Mesendoderm (in vitro differentiated cells): Measurements from ENCODE around the gene ERG.
A peak's percentile ranks its signal among the peaks of the same experiment; 100 is the strongest.

Source experiments
- DNase-seq: peaks from one replicate; pipeline ENCODE4 v3.0.0; 2013
- H2AK5ac ChIP-seq: 2 replicates; pipeline ENCODE4 v1.6.1; 2013; ENCODE audit warnings: low read length, inconsistent platforms
- H2BK120ac ChIP-seq: 2 replicates; pipeline ENCODE4 v1.6.1; 2013; ENCODE audit warnings: low read depth, mild to moderate bottlenecking, low read length, moderate library complexity, mixed read lengths
- H2BK15ac ChIP-seq: replicated peaks from 2 replicates; pipeline ENCODE4 v1.6.1; 2013; ENCODE audit warnings: low read depth, mild to moderate bottlenecking, moderate library complexity
- H2BK5ac ChIP-seq: 2 replicates; pipeline ENCODE4 v1.6.1; 2013; ENCODE audit warnings: low read length, inconsistent platforms
- H3K18ac ChIP-seq: 2 replicates; pipeline ENCODE4 v1.6.1; 2013; ENCODE audit warnings: mild to moderate bottlenecking, low read length, mixed read lengths
- H3K23ac ChIP-seq: one replicate; pipeline ENCODE4 v1.6.1; 2013; ENCODE audit warnings: low read length
- H3K27ac ChIP-seq: 2 replicates; pipeline ENCODE4 v1.5.1; 2013; ENCODE audit warnings: low read depth, mild to moderate bottlenecking, inconsistent platforms, low read length, moderate library complexity
- H3K27me3 ChIP-seq: 2 replicates; pipeline ENCODE4 v1.6.1; 2013; ENCODE audit warnings: low read length, control low read depth, mild to moderate bottlenecking, inconsistent platforms; ENCODE audit not compliant: insufficient read depth, poor library complexity
- H3K36me3 ChIP-seq: 2 replicates; pipeline ENCODE4 v1.6.1; 2013; ENCODE audit warnings: low read length, inconsistent platforms; ENCODE audit not compliant: control insufficient read depth, insufficient read depth
- H3K4ac ChIP-seq: one replicate; pipeline ENCODE4 v1.6.1; 2013; ENCODE audit warnings: low read depth, mild to moderate bottlenecking, low read length, moderate library complexity
- H3K4me1 ChIP-seq: 2 replicates; pipeline ENCODE4 v1.6.1; 2013; ENCODE audit warnings: low read depth, low read length, inconsistent platforms; ENCODE audit not compliant: control insufficient read depth
- H3K4me2 ChIP-seq: 2 replicates; pipeline ENCODE4 v1.6.1; 2013; ENCODE audit warnings: low read length
- H3K4me3 ChIP-seq: 2 replicates; pipeline ENCODE4 v1.5.1; 2013; ENCODE audit warnings: mild to moderate bottlenecking, low read length
- H3K56ac ChIP-seq: one replicate; pipeline ENCODE4 v1.6.1; 2013; ENCODE audit warnings: low read length
- H3K79me1 ChIP-seq: 2 replicates; pipeline ENCODE4 v1.6.1; 2013; ENCODE audit warnings: low read length, inconsistent platforms
- H3K79me2 ChIP-seq: 2 replicates; pipeline ENCODE4 v1.6.1; 2013; ENCODE audit warnings: mild to moderate bottlenecking, low read length; ENCODE audit not compliant: control insufficient read depth, insufficient read depth
- H3K9ac ChIP-seq: 2 replicates; pipeline ENCODE4 v1.6.1; 2013; ENCODE audit warnings: low read length, inconsistent platforms
- H4K5ac ChIP-seq: one replicate; pipeline ENCODE4 v1.6.1; 2013; ENCODE audit warnings: low read length
- H4K8ac ChIP-seq: one replicate; pipeline ENCODE4 v1.6.1; 2013; ENCODE audit warnings: low read depth, mild to moderate bottlenecking, control low read depth, low read length, moderate library complexity
- WGBS: extraction: QIAGEN DNeasy Blood & Tissue Kit; methylation state at CpG from one replicate; pipeline ENCODE4 v1.1.7; 2013; ENCODE audit warnings: low lambda C conversion rate, missing lambda C conversion rate; ENCODE audit not compliant: insufficient coverage; ENCODE audit errors: extremely low coverage; 5-methylcytosine and 5-hydroxymethylcytosine counted together

ERG gene

DNA sequence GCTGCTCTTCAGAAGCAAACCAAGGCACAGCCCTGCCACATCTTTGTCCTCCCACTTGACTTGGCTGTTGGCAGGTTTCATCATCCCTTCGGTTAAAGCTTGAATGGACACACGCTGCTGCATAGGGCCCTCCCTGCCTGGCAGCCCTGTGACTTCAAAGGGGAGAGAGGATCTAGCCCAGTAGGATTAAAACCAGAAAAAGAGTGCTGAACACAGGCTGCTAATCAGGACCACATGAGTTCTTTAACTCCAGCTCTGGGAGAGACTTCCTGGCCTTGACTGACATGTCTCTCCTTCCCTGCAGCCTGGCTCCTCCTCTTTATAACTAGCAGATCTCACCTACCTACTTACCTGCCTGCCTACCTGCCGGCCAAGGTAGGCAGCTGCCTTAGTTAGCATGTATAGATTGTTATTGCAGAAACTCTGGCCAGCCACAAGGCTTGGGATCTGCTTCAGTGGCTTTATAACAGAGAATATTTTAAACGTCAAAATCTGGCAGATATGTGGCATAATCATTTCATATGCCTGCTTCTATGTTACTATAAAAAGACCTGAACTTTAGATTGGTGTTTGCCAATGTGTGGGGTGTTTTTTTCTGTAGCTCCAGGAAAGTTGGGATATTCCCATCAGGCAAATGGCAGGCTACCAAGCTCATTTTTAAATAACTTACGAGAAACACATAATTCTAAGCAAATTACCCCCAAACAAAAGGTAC lies 49.4 kb downstream of the ERG start:
- no peak overlapping the region for H3K27ac ChIP-seq
- no peak overlapping the region for H2BK15ac ChIP-seq
- H3K36me3 ChIP-seq: no peaks in the 10 kb centered on the region
- no peak overlapping the region for H2BK5ac ChIP-seq
- H3K79me1 ChIP-seq: no peaks in the 10 kb centered on the region
- H3K18ac ChIP-seq: no peak overlapping the region
- WGBS: no CpG with 5 or more reads among the region's 5 CpGs
- peak; percentile 54 for DNase-seq
- no peaks in the 10 kb centered on the region for H3K27me3 ChIP-seq
- H3K4ac ChIP-seq: no peak overlapping the region
- H4K8ac ChIP-seq: no peak overlapping the region
- H2BK120ac ChIP-seq: no peak overlapping the region
- no peak overlapping the region for H3K23ac ChIP-seq
- no peak overlapping the region for H3K56ac ChIP-seq
- no peak overlapping the region for H3K4me3 ChIP-seq
- H3K4me2 ChIP-seq: no peak overlapping the region
- H3K79me2 ChIP-seq: no peaks in the 10 kb centered on the region
- no peaks in the 10 kb centered on the region for H3K4me1 ChIP-seq
- H3K9ac ChIP-seq: no peak overlapping the region
- H4K5ac ChIP-seq: no peak overlapping the region
- H2AK5ac ChIP-seq: no peak overlapping the region

DNA sequence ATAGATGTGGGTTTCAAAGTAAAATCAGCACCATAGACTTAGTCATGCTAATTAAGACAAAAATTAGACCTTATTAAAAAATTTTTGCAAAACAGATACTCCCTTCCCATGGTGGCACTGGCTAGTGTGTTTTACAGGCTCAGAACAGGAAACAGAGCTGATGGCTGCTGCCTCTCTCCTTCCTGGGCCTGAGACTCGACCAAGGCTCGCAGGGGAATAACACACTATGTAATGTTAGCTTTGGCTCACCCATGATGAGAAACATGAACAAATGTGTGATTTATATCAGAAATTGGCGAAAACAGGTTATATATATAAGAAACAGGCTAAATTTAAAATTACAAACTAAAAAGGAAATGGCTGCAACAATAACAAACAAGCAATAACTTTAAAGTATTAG lies 50.7 kb downstream of the ERG start:
- H3K4ac ChIP-seq: no peak overlapping the region
- H3K79me1 ChIP-seq: no peaks in the 10 kb centered on the region
- no peaks in the 10 kb centered on the region for H3K4me1 ChIP-seq
- H2BK15ac ChIP-seq: no peak overlapping the region
- no peak overlapping the region for H4K5ac ChIP-seq
- H3K4me3 ChIP-seq: no peak overlapping the region
- no peaks in the 10 kb centered on the region for H3K79me2 ChIP-seq
- no peak overlapping the region for H2BK5ac ChIP-seq
- H2AK5ac ChIP-seq: no peak overlapping the region
- no peak overlapping the region for H3K4me2 ChIP-seq
- no peak overlapping the region for H4K8ac ChIP-seq
- WGBS: no CpG with 5 or more reads among the region's 3 CpGs
- no peak overlapping the region for H3K56ac ChIP-seq
- no peak overlapping the region for H3K9ac ChIP-seq
- H3K36me3 ChIP-seq: no peaks in the 10 kb centered on the region
- no peak for DNase-seq
- no peak overlapping the region for H2BK120ac ChIP-seq
- no peak overlapping the region for H3K18ac ChIP-seq
- no peak overlapping the region for H3K27ac ChIP-seq
- H3K27me3 ChIP-seq: no peaks in the 10 kb centered on the region
- H3K23ac ChIP-seq: no peak overlapping the region

DNA sequence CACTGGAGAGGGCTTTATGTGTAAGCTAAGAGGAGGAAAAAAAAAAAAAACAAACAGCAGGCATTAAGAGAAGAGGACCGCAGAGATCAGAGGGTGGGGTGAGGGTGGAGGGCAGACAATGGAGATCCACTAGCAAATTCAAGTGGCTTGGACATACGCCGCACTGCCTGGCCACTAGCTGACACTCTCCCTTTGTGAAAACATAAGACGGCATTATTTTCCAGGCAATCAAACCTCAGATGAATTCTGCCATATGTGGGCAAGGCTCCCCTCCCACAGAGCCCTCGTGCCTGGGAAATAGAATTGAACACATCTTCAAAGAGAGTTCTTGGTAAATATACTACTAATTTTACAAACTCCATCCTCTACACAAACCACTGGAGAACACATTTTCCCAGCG lies 53.6 kb downstream of the ERG start:
- Histone ChIP-seq H3K4me3 (no peak overlapping the region), H2AK5ac (no peak overlapping the region)
- WGBS: no CpG with 5 or more reads among the region's 6 CpGs

DNA sequence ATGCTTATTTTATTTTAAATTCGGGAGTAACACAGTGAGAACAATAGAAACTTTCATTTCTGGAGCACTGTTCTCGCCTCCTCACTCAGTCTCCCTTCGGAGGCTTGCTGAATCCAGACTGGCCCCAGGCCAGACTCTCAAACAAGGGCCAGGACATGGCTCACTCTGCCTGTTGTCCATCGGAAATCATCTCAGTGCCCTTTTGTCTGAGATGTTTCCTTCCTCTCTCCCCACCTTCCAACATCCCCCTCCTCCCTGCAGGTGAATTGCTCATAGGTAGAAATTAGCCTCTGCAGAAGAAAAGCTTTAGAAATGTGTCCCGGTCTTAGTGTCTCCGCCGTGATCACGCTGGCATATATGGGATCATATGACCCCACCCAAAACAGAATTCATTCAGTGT lies 55.2 kb downstream of the ERG start:
- Histone ChIP-seq H3K79me1 (no peaks in the 10 kb centered on the region), H3K4ac (no peak overlapping the region), H3K23ac (no peak overlapping the region), H3K27ac (no peak overlapping the region), H3K18ac (no peak overlapping the region), H3K56ac (no peak overlapping the region), H4K5ac (no peak overlapping the region), H2BK5ac (no peak overlapping the region), H3K4me1 (no peaks in the 10 kb centered on the region), H2BK120ac (no peak overlapping the region), H3K9ac (no peak overlapping the region), H2AK5ac (no peak overlapping the region), H3K4me3 (no peak overlapping the region), H3K36me3 (no peaks in the 10 kb centered on the region), H2BK15ac (no peak overlapping the region), H3K4me2 (no peak overlapping the region), H4K8ac (no peak overlapping the region), H3K27me3 (no peaks in the 10 kb centered on the region), H3K79me2 (no peaks in the 10 kb centered on the region)
- WGBS: no CpG with 5 or more reads among the region's 8 CpGs
- no peak for DNase-seq

More for the DNA sequence above, 53.6 kb downstream of the ERG start:
- H4K5ac ChIP-seq: no peak overlapping the region
- H4K8ac ChIP-seq: no peak overlapping the region
- no peak overlapping the region for H2BK15ac ChIP-seq
- no peak overlapping the region for H3K23ac ChIP-seq
- no peaks in the 10 kb centered on the region for H3K4me1 ChIP-seq
- H2BK5ac ChIP-seq: no peak overlapping the region
- no peaks in the 10 kb centered on the region for H3K36me3 ChIP-seq
- no peak overlapping the region for H3K27ac ChIP-seq
- no peak overlapping the region for H3K4me2 ChIP-seq
- H3K18ac ChIP-seq: no peak overlapping the region
- H3K27me3 ChIP-seq: no peaks in the 10 kb centered on the region
- no peak overlapping the region for H3K4ac ChIP-seq
- no peak overlapping the region for H3K9ac ChIP-seq
- no peak for DNase-seq
- H2BK120ac ChIP-seq: no peak overlapping the region
- H3K79me2 ChIP-seq: no peaks in the 10 kb centered on the region
- no peaks in the 10 kb centered on the region for H3K79me1 ChIP-seq
- no peak overlapping the region for H3K56ac ChIP-seq

DNA sequence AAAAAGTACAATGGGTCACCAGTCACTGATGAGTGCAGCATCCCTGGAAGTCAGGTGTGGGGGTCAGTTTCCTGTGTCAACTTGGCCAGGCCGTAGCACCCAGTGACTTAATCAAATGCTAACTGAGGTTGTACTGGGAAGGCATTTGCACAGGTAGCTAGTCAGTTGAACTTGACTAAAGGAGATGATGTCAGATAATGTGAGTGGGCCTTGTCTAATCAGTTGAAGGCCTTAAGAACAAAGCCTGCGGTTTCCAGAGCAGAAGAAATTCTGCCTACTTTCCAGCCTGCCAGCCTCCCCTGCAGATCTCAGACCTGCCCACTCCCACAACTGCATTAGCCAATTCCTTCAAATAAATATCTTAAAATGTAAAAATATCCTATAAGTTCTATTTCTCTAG lies 57.1 kb downstream of the ERG start:
- H3K9ac ChIP-seq: no peak overlapping the region
- H3K4me1 ChIP-seq: no peaks in the 10 kb centered on the region
- H2AK5ac ChIP-seq: no peak overlapping the region
- H3K27me3 ChIP-seq: no peaks in the 10 kb centered on the region
- H4K5ac ChIP-seq: no peak overlapping the region
- no peak overlapping the region for H3K27ac ChIP-seq
- no peak overlapping the region for H3K18ac ChIP-seq
- no peak overlapping the region for H3K4me3 ChIP-seq
- no peaks in the 10 kb centered on the region for H3K36me3 ChIP-seq
- no peak overlapping the region for H3K23ac ChIP-seq
- H2BK15ac ChIP-seq: no peak overlapping the region
- no peak overlapping the region for H2BK120ac ChIP-seq
- H3K79me1 ChIP-seq: no peaks in the 10 kb centered on the region
- H3K4me2 ChIP-seq: no peak overlapping the region
- no CpG with 5 or more reads among the region's 2 CpGs for WGBS
- no peak overlapping the region for H3K4ac ChIP-seq
- DNase-seq: no peak
- H3K79me2 ChIP-seq: no peaks in the 10 kb centered on the region
- H2BK5ac ChIP-seq: no peak overlapping the region
- H3K56ac ChIP-seq: no peak overlapping the region
- H4K8ac ChIP-seq: no peak overlapping the region

DNA sequence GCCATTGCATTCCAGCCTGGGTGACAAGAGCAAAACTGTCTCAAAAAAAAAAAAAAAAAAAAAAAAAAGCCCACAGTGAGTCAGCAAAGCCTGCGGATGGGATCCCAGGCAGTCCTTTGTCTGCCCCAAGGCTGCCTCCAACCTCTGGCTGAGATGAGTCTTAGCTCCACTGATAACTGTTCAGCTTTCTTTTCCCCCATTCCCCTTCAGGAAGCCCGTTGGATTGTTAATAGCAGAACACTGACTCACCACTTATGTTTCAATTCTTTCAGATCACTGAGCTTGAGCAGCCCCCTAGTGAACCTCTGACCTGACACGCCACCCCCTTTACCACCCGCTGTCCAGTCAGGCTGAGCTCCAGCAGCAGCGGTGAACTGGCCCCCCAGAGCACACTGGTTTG lies 57.5 kb downstream of the ERG start:
- Histone ChIP-seq H3K4ac (no peak overlapping the region), H2BK5ac (no peak overlapping the region), H3K18ac (no peak overlapping the region), H4K8ac (no peak overlapping the region), H3K4me3 (no peak overlapping the region), H3K56ac (no peak overlapping the region), H3K27ac (peak overlapping the region; percentile 9), H2AK5ac (no peak overlapping the region), H2BK15ac (no peak overlapping the region), H3K79me2 (no peaks in the 10 kb centered on the region), H3K79me1 (no peaks in the 10 kb centered on the region), H3K23ac (no peak overlapping the region), H3K4me2 (no peak overlapping the region), H2BK120ac (no peak overlapping the region), H3K9ac (no peak overlapping the region), H3K36me3 (no peaks in the 10 kb centered on the region), H3K4me1 (no peaks in the 10 kb centered on the region), H3K27me3 (no peaks in the 10 kb centered on the region), H4K5ac (no peak overlapping the region)
- no CpG with 5 or more reads among the region's 5 CpGs for WGBS
- peak; percentile 58 for DNase-seq
